HG02678 (cell line): Measurements from ENCODE around the gene PLCD1.

Experiments used
- ATAC-seq: cut with Tn5 transposase; IDR thresholded peaks from one replicate; pipeline ENCODE4 v1.9.1; 2021; ENCODE audit warnings: mild to moderate bottlenecking, moderate library complexity; ENCODE audit not compliant: unreplicated experiment

PLCD1 gene

GRCh38 chr3:37968199-37968598 is 61.2 kb downstream of the PLCD1 start:
- ATAC-seq: no peak

- peak; percentile 76 for ATAC-seq
Measured at GRCh38 chr3:37967260-37967881, 62.1 kb downstream of the PLCD1 start.

DNA sequence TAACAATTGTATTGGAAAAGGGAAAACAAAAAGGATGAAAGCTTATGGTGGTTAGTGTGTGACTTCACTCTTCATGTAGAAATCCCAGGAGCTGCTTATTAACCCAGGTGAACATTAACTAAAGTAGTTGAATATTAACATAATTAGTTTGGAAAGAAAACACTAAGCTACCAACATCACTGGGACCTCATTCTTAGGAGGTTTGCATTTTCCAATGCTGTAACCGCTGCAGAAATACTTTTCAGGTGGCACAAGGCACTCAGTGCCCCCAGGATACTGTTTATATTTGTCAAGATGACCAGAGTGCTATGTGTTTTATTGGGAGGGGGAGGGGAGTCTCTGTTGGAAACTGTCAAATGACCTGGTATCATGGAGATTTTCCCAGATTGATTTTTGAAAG is 64.7 kb downstream of the PLCD1 start:
- no peak for ATAC-seq

- ATAC-seq: no peak
Measured at GRCh38 chr3:37964146-37964545, 65.3 kb downstream of the PLCD1 start.

GRCh38 chr3:37963635-37964034 is 65.8 kb downstream of the PLCD1 start:
- no peak for ATAC-seq

DNA sequence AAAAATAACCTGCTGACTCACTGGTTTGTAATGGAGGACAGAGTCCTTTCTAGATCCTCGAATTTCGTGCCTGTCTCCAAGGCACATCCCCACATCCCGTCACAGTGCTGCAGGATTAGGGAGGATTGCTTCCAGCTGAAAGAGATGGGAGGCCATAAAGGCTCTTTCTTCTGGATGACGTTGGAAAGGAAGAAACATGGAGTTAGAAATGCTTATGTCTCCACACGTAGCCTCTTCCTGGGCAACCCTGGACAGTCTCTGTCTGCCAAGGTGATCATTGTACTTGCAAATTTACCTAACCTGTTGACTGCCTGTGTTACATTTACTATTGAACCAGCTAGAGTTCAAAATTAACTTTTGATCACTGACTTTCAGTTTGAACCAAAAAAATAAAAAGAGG is 66.4 kb downstream of the PLCD1 start:
- no peak for ATAC-seq

DNA sequence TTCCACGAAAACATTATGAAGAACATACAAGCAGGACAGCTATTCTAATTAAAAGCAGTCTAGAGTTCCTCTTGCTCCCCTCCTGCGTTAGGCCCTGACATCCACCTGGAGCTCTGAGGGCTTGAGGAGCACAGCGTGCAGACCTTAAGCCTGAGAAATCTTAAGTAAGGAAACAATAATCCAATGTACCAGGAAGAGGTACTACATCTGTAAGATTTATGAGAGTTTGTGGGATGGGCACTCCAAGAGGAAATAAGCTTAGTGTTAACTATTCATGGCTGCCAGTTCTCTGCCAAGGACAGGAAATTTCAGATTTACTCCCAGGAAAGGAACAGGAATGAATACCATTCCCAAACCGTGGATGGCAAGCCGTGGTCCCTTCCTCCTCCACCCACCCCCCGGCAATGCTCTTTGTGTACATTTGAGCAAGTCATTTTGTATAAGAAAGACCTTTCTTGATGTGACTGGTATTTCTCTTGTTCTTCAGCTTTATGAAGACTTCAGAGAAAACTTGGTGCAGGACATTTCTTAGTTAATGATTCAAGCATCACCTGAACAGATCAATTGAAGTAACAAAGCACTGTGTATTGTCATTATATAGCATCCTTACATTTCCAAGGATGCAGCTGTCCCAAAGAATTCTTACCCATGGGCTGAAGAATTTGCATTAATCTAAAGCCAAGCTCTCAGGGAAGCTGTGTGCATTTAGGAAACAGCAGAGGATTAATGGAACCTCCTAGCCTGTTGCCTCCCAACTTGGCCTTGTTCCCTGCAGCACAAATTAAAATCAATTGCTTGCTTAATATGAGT is 67.6 kb downstream of the PLCD1 start:
- ATAC-seq: no peak

- no peak for ATAC-seq
Measured at GRCh38 chr3:37957539-37957936, 71.9 kb downstream of the PLCD1 start.
